HuH-7 (cell line): ENCODE measurements around the gene SCT.

Source experiments
- DNase-seq: peaks from one replicate; pipeline ENCODE4 v3.0.0; 2011; ENCODE audit warnings: low spot score

The SCT gene

GRCh38 chr11:643849-644738 lies 17.1 kb upstream of the SCT start:
- DNase-seq = no peak

GRCh38 chr11:643366-643765 lies 16.4 kb upstream of the SCT start:
- no peak for DNase-seq

DNA sequence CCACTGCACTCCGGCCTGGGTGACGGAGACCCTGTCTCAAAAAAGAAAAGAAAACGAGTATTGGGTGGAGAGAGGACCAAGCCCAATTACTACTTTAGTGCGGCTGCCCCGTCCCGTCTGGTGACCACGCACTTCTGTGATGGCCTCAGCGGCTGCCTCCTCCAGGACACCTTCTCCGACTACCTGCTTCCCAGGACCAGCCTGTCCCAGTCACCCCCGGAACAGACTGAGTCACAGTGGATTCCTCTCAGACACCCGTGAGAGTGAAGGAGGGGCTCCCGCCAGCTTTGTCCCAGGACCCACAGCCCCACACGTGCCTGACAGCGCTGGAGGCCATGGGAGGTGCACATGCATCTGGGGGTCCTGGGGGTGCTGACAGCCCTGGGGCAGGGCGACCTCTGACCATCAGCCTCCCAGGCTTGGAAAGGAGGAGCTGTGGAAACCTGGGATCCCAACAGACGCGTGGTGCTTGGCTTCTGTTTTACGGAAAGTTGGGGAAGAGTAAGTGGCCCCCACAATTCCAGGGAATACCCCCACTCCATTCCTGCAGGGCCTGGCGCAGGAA lies 14.9 kb upstream of the SCT start:
- DNase-seq = no peak

DNA sequence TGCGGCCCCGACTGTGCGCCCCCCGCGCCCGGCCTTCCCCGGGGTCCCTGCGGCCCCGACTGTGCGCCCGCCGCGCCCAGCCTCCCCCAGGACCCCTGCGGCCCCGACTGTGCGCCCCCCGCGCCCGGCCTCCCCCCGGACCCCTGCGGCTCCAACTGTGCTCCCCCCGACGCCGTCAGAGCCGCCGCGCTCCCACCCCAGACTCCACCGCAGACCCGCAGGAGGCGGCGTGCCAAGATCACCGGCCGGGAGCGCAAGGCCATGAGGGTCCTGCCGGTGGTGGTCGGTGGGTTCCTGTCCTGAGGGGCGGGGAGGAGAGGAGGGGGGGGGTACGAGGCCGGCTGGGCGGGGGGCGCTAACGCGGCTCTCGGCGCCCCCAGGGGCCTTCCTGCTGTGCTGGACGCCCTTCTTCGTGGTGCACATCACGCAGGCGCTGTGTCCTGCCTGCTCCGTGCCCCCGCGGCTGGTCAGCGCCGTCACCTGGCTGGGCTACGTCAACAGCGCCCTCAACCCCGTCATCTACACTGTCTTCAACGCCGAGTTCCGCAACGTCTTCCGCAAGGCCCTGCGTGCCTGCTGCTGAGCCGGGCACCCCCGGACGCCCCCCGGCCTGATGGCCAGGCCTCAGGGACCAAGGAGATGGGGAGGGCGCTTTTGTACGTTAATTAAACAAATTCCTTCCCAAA lies 13.2 kb upstream of the SCT start:
- no peak for DNase-seq

DNA sequence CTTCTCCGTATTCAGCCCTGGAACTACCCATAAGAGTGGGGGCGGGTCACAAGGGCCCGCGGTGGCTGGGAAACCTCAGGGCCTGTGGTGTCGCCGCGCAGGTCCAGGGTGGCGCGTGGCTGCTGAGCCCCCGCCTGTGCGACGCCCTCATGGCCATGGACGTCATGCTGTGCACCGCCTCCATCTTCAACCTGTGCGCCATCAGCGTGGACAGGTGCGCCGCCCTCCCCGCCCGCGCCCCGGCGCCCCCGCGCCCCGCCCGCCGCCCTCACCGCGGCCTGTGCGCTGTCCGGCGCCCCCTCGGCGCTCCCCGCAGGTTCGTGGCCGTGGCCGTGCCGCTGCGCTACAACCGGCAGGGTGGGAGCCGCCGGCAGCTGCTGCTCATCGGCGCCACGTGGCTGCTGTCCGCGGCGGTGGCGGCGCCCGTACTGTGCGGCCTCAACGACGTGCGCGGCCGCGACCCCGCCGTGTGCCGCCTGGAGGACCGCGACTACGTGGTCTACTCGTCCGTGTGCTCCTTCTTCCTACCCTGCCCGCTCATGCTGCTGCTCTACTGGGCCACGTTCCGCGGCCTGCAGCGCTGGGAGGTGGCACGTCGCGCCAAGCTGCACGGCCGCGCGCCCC lies 12.5 kb upstream of the SCT start:
- DNase-seq = no peak

GRCh38 chr11:638631-639331 lies 11.8 kb upstream of the SCT start:
- no peak for DNase-seq

DNA sequence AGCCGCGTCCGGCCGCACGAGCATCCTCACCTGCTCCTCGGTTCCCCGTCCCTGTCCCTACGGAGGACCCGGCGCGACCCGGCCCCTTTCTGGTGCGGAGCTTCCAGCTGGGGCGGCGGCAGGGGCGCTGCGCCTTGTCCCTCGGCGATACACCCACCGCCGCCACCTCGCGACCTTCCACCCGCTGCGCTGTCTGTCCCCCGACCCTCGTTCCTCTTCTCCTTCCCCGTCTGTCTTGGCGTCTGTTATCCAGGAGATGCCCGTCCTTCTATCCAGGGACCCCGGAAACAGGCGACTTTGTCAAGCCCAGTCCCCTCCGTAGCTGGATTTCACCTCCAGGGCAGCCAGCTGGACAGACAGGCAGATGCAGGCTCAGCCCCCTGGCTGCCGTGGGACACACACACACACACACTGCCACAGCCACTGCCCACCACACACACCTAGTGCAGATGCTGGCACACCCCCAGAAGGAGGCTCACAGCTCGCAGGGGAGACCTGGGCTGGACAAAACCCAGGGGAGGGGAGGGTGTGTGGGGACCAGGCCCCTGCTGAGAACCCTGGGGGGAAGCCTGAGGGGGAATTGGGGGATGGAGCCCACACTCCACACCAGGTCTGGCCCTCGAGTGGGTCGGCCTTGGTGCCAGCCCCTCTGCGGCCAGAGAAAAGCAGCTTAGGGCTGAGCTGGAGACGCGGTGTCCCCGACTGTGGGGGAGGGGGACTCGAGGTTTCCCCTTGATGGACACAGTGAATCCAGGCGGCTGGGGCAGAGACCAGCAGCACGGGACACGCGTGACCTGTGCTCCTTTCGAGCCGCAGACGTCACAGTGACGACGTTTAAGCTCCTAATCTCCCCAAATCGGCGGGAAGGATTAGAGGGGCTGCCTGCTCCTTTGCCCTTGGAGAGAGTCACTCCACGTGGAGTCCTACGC lies 10.9 kb upstream of the SCT start:
- no peak for DNase-seq

GRCh38 chr11:637333-637592 lies 10.3 kb upstream of the SCT start:
- no peak for DNase-seq

GRCh38 chr11:636511-637332 lies 9.7 kb upstream of the SCT start, which contains the start of gene DRD4:
TSS of gene DRD4 (plus strand) at chr11:637269. CDS start at chr11:637305, 36 bp downstream.
- no peak for DNase-seq

DNA sequence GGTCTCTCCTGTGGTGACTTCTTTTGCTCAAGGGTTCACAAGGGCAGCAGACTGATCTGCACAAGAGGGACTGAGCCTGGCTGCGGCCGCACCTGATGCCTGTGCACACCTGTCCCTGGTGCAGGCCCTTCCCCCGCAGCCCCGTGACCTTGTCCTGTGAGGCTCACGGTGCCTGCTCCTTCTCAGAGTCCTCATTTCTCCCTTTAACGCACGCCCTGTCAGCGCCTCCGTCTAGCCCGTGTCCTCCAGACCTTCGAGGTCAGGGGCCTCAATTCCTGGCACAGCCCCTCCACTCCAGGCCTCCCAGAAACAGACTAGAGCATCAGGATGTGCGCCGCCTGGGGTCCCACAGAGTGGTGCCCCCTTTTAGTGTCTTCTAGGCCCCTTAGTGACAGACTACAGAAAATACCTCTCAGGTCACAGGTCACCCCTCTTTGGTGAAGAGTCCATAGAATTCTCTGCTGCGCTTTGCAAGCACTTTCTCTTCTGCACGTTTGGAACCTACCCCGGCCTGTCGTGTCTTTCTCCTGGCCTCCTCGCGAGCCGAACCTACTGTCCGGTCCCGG lies 9.0 kb upstream of the SCT start:
- DNase-seq = no peak

- no peak for DNase-seq
Observed at GRCh38 chr11:630871-631270, 3.9 kb upstream of the SCT start.

DNA sequence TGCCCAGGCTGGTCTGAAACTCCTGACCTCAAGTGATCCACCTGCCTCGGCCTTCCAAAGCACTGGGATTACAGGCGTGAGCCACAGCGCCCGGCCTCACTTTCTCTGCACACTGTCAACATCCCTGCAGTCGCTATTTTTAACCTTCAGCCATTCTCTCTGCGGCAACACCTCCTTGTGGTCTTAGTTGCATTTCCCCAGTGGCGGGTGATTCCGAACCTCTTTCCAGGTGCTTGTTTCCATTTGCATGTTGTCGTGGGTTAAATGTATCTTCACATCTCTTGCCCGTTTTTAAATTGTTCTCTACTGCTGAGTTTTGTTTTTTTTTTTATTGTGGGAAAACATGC lies 2.2 kb upstream of the SCT start:
- DNase-seq = no peak

DNA sequence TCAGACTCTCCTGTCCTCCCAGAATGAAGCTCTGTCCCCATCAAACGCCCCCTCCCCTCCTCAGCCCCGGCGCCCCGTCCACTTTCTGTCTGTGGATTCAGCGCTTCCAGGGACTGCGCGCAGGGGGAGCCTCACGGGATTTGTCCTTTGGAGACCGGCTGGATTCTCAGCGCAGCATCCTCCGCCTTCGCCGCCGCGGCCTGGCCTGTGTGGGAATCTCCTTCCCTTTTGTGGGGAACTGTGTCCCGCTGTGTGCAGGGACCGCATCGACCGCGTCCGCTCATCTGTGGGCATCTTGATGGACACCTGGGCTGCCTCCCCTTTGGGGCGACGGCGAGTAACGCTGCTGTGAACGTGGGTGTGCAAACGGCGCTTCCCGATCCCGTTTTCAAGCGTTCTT lies 1.1 kb upstream of the SCT start:
- no peak for DNase-seq

GRCh38 chr11:627308-627576 lies 261 bp upstream of the SCT start:
- no peak for DNase-seq

- peak; percentile 48 for DNase-seq
Observed at GRCh38 chr11:625636-626268, 1.2 kb downstream of the SCT start.

DNA sequence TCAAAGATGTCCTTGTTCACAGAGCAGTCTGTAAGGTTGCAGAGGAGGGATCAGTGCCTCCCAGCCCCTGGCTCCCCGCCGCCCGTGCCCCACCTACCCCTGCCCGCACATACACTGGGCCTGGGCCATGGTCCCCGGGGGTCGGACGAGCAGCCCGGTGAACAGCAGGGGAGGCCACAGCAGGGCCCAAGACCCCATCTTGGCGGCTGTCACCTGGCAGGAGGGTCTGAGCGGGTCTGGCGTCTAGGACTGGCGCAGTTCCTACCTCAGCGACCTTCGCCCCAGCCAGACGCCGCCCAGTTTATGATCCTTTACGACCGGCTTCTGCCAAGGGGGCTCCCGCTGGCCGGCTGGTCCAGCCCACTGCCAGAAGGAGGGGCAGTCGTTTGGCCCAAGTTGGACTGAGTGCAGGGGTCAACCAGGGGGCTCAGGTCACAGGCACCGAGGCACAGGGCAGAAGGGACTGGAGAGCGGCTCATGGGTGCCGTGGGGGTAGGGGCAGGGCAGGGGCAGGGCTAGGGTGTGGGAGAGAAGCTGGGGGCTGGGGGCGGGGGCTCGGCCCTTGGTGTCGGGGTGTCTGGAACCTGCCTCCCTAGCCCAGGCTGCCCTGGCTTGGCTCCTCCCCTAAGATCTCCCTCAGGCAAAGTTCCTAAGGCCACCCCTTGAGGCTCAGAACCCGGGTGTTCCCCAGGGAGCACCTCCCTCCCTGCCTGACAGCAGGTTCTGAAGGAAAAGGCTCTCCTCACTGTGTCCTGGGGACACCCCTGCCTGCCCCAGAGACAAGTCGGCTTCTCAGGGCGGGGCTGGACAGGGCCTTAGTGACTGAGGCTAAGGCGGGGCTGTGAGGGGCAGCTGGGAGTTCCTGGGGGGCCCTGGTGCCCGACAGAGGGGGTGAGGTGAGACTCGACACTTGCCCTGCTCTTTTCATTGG lies 2.0 kb downstream of the SCT start, which contains the start of gene CDHR5:
Gene CDHR5 (minus strand): TSS at position 251 of the 931 bp plus-strand sequence. CDS start 53 bp downstream, at position 198.
- peak; percentile 89 for DNase-seq

GRCh38 chr11:623999-624704 lies 2.8 kb downstream of the SCT start:
- peak; percentile 63 for DNase-seq

DNA sequence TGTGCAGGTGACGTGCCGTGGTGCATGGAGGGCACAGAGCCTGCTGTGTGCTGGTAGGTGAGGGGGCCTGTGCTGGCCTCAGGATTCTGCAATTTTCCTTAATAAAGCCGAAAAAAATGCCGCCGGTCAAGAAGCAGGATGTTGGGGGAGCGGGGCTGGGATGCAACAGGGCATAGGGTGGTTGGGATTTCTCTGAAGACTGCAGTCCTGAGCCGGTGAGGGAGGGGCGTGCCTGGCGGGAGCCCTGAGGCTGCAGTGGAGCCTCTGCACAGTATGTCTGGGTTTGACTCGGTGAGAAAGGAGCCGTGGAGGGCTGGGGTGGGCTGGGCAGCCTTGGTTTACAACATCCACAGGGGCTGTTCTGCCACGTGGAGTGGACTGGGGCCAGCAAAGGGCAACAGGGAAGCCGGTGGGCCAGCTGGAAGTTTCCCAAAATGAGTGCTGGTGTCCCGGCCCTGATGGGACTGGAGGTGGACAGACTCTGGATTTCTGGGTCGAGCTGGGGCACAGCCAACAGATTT lies 3.6 kb downstream of the SCT start:
- DNase-seq = no peak
